Stimulated activated CD8-positive, alpha-beta memory T cell treated with anti-CD3 and anti-CD28 coated beads, Interleukin-12 subunit alpha, Interleukin-12 subunit beta, amount 100 ng/mL, for 24 hours (primary cell): Measurements from ENCODE around the gene ZNF331.
"Not testable (repeated sequence)": the region's sequence is repeated elsewhere in the genome, so short reads cannot be mapped to it uniquely, and the experiment has no call there.

ENCODE experiments used
- DNase-seq: peaks from one replicate; pipeline ENCODE4 v3.0.0-alpha.2; 2020; ENCODE audit errors: extremely low read depth

Gene ZNF331

DNA sequence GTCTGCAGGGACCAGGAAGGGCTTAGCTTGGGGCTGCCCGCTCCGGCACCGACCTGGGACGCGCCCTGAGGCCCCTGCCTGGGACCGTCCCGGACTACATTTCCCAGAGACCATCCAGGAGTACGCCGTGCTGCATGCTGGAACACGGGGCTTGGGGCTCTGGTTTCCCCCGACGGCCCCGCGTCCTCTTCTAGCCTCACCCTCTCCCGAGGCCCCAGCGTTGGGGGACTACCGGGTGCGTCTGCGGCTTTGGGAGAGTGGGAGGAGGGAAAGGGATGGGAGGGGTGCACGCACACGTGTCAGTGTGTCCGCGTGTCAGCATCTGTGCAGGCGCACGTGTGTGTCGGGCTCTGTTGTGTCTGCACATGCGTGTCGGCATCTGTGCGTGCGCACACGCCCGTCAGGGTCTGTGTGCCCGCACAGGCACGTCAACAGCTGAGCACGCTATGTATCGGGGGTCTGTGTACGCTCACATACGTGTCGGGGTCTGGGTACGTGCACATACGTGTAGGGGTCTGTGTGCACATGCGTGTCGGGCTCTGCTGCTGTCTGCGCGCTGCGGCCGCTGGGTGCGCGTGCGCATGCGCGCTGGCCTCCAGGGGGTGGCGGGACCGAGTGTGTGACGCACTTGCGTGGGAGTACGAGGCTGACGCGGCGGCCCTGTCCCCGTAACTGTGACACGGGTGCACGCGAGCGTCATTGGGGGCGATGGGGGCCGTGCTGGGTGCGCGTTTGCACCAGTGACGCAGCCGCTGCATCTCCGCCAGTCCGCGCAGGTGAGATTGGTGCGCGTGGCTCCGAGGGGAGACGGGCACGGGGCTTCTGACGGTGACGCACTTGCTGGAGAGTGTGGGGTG lies at the start of gene ZNF331:
Gene ZNF331 (plus strand): TSS at position 625 of the 857 bp plus-strand sequence. CDS start 31,232 bp downstream, outside the sequence.
- DNase-seq, result peak; percentile 67

DNA sequence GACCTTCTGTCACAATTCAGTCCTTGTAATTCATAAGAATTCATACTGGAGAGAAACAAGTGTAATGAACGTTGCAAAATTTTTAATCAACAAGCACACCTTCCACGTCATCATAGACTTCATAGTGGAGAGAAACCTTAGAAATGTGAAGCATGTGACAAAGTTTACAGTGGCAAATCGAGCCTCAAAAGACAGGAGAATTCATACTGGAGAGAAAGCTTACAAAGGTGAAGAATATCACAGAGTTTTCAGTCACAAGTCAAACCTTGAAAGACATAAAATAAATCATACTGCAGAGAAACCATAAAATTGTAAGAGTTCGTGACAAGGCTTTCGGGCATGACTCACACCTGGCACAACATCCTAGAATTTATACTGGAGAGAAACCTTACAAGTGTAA lies 45.8 kb upstream of the ZNF331 start:
- DNase-seq, result no peak

DNA sequence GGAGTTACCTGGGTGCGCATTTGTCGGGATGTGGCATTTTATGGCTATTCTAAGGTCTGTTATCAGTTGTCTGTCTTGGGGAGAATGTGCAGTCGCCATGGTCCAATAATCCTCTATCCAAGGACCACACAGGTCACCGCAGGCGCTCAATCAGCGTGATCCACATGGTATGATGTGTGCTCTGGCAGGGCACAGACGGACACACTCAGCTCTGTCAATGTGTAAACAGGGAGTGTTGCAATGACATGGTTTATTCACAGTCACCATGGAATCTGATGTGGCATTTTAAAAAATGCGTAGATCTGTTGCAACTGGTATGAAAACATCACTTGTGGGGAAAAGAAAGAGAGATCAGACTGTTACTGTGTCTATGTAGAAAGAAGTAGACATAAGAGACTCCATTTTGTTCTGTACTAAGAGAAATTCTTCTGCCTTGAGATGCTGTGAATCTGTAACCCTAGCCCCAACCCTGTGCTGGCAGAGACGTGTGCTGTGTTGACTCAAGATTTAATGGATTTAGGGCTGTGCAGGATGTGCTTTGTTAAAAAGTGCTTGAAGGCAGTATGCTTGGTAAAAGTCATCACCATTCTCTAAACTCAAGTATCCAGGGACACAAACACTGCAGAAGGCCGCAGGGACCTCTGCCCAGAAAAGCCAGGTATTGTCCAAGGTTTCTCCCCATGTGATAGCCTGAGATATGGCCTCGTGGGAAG lies 40.5 kb upstream of the ZNF331 start:
- not testable (repeated sequence) for DNase-seq

GRCh38 chr19:53498024-53498395 lies 39.9 kb upstream of the ZNF331 start:
- not testable (repeated sequence) for DNase-seq

GRCh38 chr19:53503151-53503550 lies 34.8 kb upstream of the ZNF331 start:
- not testable (repeated sequence) for DNase-seq

- DNase-seq, result not testable (repeated sequence)
These were observed 34.1 kb upstream of the ZNF331 start for GRCh38 chr19:53503671-53504364.

DNA sequence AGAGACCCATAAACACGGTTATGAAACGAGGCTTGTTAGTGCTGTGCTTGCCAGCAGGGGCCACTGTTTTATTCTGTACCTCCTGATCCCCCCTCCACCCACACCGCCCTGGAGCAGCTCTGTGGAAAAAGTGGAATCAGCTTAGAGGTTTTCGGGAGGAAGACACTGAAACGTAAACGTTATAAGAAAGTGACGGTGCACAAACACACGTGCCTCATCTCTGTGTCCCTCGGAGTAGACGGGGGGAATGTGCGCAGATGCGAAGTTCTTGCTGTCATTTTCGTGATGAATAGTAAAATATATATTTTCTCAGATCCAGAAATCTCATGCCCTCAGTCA lies 33.6 kb upstream of the ZNF331 start:
- not testable (repeated sequence) for DNase-seq

DNA sequence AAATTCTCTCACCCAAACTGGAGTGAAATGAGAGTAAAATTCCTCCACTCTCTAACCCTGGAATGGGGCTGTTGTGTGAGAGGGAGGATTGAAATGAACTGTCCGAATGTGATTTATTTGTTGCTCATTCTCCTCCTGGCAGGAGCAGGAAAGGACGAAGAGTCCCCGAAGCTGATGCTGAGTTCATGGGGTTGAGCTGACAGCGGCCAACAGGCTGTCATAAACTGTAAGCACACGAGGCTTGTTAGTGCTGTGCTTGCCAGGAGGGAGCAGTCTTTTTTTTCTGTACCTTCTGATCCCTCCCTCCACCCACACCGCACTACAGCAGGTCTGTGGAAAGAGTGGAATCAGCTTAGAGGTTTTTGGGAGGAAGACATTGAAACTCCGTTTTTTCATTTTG lies 33.1 kb upstream of the ZNF331 start:
- DNase-seq, result no peak

DNA sequence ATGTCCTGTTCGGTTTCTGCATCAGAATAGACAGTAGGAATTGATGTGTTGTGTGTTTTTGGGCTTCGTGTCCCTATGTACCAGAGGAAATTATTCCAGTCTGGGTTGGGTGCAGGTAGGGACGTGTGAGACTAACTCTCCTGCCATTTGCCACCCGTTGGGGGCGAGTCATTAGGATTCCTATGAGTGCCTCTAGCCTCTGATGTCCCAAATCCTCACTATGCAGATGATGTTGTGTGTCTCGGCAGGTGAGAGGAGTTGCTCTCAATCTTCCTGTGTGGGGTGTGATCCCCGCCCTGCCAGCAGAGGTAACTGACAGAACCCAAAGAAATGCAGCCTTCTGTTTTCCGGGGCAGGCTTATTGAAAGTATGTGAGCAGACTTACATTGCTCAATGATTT lies 31.2 kb upstream of the ZNF331 start:
- DNase-seq, result no peak

- no peak for DNase-seq
These were observed 30.2 kb upstream of the ZNF331 start for GRCh38 chr19:53507523-53508442.

DNA sequence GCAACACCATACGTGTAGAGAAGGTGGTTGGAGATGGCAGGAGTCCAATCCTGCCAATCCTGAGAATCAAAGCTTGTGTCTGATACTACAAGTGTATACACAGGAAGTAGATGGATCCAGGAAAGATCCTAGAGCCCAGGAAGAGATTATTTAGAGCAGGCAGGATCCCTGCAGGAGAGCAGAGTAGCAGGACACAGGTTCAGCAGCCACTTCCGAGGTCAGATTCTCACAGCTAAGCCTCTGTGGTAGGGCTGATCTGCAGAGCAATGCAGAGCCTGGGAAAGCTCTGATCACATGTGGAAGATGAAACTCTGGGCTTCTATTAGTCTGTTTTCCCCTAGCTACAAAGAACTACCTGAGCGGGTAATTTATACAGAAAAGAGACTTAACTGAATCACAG lies 28.5 kb upstream of the ZNF331 start:
- DNase-seq, result no peak

DNA sequence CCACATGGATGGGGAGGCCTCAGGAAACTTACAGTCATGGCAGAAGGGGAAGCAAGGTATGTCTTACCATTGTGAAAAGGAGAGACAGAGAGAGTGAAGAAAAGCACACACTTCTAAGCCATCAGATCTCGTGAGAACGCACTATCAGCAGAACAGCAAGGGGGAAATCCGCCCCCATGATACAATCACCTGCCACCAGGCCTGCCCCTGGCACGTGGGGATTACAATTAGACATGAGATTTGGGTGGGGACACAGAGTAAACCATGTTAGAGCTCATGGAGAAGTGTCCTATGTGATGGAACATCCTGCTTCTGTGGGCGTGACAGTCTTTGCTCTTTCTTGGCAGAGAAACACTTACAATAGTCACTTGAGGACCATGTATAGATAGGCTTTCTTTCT lies 28.1 kb upstream of the ZNF331 start:
- DNase-seq, result no peak

- no peak for DNase-seq
These were observed 26.6 kb upstream of the ZNF331 start for GRCh38 chr19:53511357-53511756.

- DNase-seq, result no peak
These were observed 26.0 kb upstream of the ZNF331 start for GRCh38 chr19:53511933-53512374.

DNA sequence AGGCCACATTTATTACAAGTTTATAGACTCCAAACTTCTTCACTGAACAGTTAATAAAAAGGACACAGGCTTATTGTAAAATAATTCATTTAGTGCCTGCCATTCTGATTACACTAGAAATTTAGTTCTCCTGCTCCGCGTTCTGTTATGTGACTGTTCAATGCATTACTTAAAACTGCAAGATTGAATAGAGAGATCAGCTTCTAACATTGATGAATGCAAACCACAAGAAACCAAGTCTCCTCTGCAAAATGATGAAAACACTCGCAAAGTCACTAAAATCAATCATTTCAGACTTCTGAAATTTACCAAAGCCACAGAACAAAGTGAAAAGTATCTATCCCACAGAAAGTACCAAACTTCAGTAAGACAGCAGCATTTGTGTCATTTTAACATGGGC lies 22.9 kb upstream of the ZNF331 start:
- DNase-seq, result not testable (repeated sequence)

DNA sequence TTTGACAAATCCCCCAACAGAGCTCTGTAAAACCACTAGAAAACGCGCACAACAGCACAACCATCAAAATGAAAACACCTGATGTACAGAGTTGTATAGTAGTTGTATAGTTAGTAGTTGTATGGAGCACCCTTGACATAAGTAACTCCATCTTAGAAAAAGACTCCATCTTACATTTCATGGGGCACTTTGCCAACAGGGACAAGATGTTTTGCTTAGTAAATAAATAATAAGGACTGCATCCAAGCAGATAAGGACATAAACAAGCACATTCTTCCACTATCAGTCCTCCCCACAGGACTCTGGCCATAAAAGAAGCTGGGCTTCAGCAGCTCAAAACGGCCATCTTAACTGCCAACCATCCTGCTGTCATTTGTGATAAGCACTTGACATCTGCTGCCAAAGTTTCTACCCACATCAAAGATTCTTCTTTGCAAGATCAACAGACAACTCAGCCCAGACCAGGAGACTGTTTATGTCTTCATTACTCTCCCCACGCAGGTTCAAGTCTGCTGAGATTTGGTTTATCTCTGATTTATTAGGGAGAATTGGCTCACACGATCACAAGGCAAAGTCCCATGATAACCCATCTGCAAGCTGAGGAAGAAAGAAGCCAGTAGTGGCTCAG lies 20.7 kb upstream of the ZNF331 start:
- no peak for DNase-seq

DNA sequence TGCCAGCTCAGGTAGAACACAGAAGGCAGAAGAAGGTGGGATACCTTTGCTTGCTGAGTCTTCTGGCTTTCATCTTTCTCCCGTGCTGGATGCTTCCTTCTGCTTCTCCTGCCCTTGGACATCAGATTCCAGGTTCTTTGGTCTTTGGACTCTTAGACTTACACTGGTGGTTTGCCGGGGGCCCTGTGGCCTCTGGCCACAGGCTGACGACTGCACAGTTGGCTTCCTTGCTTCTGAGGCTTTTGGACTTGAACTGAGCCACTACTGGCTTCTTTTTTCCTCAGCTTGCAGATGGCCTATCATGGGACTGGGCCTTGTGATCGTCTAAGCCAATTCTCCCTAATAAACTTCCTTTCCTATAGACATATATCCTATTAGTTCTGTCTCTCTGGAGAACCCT lies 19.8 kb upstream of the ZNF331 start:
- no peak for DNase-seq

GRCh38 chr19:53518716-53519115 lies 19.2 kb upstream of the ZNF331 start:
- no peak for DNase-seq

DNA sequence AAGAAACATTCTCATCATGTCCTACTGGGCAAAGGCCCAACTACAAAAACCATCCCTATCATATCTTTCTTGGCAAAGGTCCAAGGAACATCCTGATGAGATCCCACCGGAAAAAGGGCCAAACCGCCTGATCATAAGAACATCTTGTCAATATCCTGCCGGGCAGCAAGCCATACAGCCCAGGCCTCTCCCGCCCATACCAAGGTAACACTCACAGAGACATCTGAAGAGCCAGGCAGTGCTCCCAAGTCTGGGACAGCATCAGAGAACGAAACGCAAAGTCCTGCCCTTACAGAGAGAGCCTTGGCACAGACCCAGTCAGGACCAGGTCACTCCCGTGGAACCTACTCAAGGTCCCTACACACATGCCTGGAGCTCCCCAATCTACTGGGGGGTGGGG lies 18.5 kb upstream of the ZNF331 start:
- no peak for DNase-seq

DNA sequence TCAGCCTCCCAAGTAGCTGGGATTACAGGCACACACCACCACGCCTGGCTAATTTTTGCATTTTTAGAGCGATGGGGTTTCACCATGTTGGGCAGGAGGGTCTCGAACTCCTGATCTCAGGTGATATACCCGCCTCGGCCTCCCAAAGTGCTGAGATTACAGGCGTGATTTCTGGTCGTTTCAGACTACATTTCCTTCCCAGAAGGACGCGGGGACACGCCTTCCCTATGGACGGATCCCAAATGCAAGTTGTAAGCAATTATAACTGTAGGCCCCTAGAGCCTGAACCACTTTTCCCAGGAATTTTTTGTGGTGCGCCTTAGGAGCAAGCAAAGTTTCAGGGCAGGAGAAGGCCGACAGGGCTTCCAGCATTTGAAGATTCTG lies 17.8 kb upstream of the ZNF331 start:
- DNase-seq, result no peak
